GM18499 (cell line): ENCODE results near the gene CTAG1B.
"Not testable (repeated sequence)": the region's sequence is repeated elsewhere in the genome, so short reads cannot be mapped to it uniquely, and the experiment has no call there.

Source experiments
- ATAC-seq: cut with Tn5 transposase; IDR thresholded peaks from one replicate; pipeline ENCODE4 v1.9.1; 2021; ENCODE audit warnings: moderate number of reproducible peaks; ENCODE audit not compliant: insufficient read depth, unreplicated experiment

Gene CTAG1B

DNA sequence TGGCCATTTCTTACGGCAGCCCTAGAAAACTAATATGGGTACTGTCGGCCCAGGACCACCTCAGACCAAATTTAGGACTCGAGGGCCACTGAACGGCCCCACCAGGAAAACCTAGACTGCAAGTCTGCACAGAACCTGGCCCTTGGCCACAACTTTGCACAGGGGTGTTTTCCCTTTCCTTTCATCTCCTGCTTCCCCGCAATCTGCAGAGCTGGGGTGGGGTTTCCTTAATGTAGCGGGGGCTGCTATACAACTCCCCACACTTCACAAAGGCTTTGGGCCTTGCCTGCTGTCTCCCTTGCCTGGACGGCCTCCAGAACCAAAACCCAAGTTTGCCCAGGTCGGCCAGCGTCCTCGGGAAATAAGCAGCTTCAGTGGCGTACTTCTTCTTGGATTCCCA lies 11.9 kb upstream of the CTAG1B start:
- ATAC-seq, result not testable (repeated sequence)

- ATAC-seq, result not testable (repeated sequence)
Measured at GRCh38 chrX:154628960-154629359, 9.9 kb upstream of the CTAG1B start.

DNA sequence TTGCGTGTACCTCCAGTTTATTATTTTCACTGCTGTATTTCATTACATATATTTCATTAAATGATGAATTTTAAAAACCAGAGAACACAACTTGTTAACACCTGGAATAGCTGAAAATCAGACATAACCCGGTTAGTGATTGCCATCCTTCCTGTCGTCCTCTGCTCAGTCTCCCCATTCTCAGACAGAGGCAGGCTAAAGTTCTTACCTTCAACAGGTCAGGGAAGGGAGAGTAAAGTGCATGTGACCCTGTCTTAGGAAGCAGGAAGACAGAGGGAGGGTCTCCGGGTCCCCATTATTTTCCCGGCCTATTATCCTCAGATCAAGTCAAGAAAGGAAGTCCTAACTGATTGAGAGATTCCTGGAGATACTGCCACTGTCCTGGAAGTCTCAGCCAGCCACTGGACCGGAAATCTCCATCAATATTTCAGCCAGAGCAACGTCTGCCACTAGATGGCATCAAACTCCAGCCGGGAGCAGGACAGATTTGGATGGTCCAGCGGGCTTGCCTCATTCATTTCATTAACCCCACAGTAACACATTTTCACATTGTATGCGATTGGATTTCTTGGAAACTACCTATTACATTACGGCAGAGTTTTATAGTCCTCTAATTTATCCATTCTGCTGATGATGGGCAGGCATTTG lies 1.8 kb upstream of the CTAG1B start:
- not testable (repeated sequence) for ATAC-seq

DNA sequence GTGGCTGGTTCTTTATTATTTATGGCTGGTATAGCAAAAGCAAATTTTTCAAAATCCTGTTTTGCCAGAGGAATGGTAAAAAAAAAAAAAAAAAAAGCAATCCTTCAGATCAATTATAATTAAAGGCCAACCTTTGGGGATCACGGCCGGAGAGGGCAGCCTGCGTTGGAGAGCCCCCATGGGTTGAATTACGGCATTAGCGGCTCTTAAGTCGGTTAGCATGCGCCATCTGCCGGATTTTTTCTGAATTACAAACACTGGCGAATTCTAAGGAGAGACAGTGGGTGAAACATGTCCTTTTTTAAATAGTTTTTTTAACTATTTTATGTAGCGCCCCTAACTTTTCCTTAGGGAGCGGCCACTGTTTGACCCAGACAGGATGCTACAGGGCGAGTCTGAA lies 5.5 kb downstream of the CTAG1B start:
- ATAC-seq, result not testable (repeated sequence)

DNA sequence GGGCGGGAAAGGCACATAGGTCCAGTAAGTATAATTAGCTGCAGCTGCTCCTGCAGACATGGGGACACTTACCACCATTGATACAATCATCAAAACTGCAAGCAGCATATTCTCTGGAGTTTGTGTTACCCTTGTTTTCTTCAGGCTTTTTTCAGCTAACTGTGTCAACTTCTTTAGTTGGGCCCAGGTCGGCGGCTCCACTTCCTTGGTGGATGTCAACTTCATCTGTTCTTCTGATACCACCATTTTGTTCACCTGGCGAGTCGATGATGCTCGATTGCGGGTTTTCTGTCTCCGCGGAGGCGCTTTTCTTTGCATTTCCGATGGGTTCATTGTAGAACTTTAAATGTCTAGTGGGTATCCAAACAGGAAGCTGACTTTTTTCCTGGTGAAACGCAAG lies 7.9 kb downstream of the CTAG1B start:
- not testable (repeated sequence) for ATAC-seq

DNA sequence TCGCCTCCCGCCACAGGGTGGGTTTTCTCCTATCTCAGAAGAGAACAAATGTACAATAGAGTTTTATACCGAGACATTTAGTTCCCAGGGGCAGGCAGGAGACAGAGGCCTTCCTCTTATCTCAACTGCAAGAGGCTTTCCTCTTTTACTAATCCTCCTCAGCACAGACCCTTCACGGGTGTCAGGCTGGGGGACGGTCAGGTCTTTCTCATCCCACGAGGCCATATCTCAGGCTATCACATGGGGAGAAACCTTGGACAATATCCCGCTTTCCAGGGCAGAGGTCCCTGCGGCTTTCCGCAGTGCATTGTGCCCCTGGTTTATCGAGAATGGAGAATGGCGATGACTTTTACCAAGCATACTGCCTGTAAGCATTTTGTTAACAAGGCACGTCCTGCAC lies 10.3 kb downstream of the CTAG1B start:
- ATAC-seq, result not testable (repeated sequence)

DNA sequence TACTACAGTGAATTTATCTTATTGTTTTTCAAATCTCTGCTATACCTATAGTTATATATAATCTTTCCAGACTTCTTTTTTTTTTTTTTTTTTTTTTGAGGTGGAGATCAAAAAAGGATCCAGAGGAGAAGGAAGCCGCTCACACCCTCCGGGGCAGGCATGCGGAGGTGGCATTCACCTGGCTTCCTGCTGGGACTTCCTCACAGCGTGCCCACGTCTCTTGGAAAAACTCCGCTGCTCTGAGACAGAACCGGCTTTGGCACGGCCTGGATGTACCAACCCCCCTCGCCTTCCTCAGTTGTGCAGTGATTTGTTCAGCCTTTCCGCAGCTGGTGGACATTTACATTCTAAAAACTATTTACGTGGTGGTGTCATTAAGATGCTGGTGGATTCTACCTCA lies 11.1 kb downstream of the CTAG1B start:
- ATAC-seq, result not testable (repeated sequence)

- ATAC-seq, result no peak
Measured at GRCh38 chrX:154607370-154607769, 11.7 kb downstream of the CTAG1B start.

DNA sequence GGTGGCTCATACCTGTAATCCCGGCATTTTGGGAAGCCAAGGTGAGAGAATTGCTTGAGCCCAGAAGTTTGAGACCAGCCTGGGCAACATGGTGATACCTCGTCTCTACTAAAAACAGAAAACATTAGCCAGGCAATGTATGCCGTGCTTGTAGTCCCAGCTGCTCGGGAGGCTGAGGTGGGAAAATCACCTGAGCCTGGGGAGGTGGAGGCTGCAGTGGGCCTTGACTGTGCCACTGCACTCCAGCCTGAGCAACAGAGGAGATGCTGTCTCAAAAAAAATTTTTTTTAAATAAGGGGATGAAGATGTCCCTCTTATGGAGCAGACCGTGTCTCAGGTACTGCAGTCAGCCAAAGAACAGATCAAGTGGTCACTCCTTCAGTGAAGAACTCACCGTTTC lies 13.5 kb downstream of the CTAG1B start:
- ATAC-seq, result no peak

DNA sequence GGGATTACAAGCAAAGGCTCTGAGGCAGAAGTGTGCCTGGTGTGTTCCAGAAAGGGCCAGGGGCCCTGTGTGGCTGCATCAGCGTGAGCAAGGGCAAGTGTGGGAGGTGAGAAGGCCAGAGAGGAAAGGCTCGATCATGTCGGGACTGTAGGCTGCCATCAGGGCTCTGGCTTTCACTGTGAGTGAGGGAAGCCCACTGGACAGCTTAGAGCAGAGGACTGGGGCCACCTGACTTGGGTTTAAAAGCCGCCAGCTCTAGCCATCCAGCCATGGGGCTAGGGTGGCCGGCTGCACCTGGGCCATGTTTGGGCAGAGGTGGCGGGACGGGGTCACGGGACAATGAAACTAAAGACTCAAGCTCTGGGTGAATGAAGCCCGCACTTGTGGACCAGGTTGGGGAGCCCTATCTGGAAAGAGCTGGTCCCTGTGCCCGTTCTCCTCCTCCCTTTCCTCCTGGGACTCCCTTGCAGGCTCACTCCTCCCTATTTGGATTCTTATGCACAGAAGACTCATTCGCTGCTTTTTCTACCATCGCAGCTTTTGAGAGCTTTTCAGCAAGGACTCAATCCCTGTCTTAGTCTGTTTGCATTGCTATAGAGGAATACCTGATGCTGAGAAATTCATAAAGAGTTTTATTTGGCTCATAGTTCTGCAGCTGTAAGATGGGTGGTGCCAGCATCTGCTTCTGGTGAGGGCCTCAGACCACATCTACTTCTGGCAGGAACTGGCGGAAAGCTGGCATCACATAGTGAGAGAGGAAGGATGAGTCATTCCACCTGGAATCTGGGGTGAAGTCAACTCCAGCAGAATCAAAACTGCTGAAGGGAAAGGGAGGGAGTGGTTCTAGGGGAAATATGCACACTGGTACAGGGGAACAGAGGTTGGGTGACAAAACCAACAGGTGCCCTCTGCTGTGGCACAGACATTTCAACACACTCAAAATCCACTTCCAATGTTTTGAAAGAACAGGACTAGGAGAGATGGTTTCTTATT lies 15.3 kb downstream of the CTAG1B start:
- ATAC-seq, result no peak

GRCh38 chrX:154602766-154603437 lies 16.2 kb downstream of the CTAG1B start:
- ATAC-seq, result no peak

- no peak for ATAC-seq
Measured at GRCh38 chrX:154602226-154602625, 16.9 kb downstream of the CTAG1B start.

DNA sequence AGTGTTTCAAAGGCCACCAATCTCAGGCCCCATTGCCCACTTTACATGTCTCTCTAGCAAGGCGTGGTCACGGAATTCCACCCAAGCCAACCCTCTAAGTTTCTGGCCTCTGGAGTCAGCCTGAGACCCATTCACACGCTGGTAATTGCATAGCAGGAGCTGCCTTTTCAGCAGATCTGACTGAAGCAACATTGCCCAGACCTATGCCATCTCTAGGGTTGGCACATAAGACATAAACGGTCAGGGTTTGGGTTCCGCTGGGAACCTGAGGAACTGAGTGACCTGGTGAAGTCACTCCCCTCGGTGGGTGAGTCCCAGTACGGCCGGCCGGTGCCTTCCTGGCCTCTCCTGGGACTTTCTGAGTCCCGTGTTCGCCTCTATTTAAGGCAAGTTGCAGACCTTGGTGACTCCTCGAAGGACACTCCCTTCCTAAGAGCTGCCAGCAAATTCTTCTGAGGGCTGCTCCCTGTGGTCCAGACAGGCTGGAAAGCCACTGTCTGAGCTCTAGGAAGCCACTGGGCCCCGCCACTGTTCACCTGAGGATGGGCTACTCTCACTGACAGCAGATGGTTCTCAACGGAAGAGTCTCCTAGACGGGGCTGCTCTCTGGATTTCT lies 18.2 kb downstream of the CTAG1B start:
- ATAC-seq, result no peak

GRCh38 chrX:154599531-154599930 lies 19.6 kb downstream of the CTAG1B start:
- no peak for ATAC-seq

DNA sequence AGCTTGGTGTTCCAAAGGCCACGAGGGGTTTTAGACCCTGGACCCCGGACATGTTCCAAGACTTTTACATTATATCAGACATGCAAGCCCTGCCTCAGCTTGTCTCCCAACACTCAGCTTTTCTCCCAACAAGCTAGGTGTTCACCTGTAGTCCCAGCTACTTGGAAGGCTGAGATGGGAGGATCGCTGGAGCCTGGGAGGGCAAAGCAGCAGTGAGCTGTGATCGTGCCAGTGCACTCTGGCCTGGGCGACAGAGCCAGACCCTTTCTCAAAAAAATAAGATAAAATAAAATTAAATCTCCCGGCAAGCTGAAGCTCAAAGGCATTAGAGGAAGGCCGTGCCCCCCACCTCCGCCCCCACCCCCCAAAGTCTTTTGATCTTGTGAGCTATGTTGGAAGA lies 20.4 kb downstream of the CTAG1B start:
- no peak for ATAC-seq

- ATAC-seq, result no peak
Measured at GRCh38 chrX:154597221-154597620, 21.9 kb downstream of the CTAG1B start.

DNA sequence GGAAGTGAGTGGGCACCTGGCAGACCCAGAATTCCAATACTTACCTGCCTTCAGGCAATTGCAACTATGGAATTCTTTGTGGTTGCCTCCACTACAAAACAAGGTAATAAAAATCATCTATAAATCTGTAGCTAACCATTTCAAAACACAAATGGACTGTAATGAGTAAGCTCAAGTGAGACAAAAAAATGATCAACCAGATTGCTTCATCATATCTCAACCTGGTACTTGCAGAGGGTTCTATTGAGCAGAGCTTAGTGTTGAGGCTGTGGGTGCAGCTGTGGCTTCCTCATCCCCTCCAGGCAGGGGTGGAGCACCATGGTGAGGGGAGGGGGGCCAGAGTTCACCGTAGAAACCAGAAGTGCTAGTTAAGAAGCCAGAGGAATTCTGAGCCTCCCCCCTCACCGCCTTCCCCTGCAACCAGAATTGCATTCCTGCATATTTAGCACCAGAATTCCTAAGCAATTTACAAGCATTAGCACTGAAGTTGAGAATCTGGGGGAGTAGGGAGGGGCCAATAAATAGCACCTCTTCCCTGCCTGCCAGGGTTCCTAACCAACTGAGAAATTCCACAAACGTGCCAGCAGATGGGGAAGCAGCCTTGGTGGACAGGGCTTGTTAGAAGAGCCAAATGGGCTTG lies 22.7 kb downstream of the CTAG1B start:
- no peak for ATAC-seq

DNA sequence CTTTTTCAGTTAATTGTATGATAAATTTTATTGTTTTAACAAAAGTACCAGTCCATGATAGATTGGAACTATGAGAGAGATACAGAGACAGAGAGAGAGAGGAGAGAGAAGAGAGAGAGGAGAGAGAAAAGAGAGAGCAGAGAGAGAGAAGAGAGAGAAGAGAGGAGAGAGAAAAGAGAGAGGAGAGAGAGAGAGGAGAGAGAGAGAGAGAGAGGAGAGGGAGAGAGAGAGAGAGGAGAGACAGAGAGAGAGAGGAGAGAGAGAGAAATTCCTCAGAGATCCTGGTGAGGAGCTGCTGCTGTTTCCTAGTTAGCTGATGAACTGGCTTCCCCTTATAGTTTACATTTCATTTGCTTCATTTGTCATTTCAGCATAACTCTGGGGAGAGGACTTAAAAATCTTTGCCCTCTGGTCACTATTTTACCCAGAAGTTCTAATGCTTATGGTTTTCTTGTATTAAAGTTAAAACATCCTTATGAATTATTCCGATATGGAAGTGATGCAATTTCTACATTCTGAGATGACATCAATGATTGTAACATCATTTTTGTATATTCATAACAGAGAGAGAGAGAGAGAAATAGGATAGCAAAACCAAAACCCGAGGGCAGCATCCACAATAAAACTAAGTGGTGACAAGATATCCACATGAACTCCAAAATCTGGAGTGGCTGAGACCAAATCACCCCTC lies 23.4 kb downstream of the CTAG1B start:
- no peak for ATAC-seq

GRCh38 chrX:154594491-154594890 lies 24.6 kb downstream of the CTAG1B start:
- no peak for ATAC-seq
